Colon (tissue), 2 donors: Measurements from ENCODE around the gene NAT16.
"Not testable (repeated sequence)": the region's sequence is repeated elsewhere in the genome, so short reads cannot be mapped to it uniquely, and the experiment has no call there.

Source experiments
- FAIRE-seq: peaks from 2 replicates; lab custom pipeline; 2012; peaks lifted over from hg19 to GRCh38; lab: Jason Lieb, UNC
- donor health status: control.
- donor health status: control.

The NAT16 gene

GRCh38 chr7:101156866-101157589 is 23.1 kb downstream of the NAT16 start:
- FAIRE-seq = no peak

DNA sequence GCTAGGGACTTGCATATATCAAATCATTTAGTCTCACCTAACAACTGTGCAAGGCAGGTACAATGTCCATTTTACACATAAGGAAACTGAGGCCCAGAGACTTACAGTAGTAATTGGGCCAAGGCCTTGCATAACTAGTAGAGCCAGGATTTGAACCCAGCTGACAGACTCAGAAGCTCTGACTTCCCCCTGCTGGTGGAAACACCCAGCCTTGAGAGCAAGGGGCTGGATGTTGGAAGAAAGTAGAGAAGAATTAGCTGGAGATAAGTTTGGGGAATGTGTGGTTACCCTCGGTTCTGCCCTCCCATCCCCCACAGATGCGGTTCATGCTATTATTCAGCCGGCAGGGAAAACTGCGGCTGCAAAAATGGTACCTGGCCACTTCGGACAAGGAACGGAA is 23.8 kb downstream of the NAT16 start:
- FAIRE-seq = no peak

- FAIRE-seq = no peak
Measured at GRCh38 chr7:101155303-101155702, 24.8 kb downstream of the NAT16 start.

DNA sequence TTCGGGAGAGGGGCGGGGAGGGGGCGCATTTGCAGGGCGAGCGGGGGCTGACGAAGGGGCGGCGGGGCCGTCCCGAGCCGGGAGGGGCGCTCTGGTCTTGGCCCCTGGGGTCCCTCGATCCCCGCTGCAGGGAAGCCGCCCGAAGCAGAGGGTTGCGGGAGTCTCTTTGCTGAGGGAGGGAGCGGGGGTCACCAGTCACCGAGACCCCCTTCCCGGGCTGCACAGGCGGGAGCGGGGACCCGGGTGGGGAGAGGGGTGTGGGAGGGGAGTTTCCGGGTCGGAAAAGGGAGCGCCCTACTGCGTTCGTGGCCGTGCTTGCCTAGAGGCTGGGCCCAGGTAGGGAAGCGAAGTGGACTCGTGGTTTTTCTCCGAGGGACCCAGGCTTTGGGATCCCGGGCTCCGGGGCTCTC is 25.4 kb downstream of the NAT16 start:
- FAIRE-seq = no peak

DNA sequence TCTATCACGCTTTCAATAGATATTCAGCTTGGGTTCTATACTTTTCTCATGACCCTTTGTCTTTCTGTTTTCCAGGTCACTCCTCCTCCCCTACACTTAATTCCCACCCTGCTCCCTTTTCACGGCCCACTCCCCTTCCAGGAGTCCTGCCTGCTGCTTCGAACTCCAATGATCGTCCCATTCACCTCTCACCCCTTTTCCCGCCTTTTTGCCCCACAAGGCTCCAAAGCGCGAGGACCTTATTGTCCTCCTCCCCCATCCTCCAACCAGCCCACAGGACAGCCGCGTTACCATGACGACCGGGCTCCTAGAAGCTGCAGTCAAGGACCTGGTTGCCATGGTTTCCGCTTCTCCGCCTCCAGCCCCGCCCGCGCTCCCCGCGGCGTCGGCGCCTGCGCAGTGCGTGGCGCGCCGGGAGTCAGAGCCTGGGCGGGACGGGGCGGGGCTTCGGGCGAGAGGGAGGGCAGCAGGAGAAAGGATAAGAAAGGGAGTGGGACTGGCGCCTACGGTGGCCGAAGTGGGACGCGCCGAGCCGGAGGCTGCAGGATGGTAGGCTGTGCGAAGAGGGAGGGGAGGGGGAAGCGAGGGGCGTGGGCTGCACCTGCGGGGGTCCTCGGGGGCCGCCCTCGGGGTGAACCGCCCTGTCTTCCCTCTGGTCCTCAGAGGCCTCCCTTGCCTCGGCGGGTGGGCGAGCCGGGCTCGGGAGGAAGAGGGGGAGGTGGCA is 26.0 kb downstream of the NAT16 start, which contains the start of gene AP1S1:
Gene AP1S1 (plus strand): TSS at position 508 of the 724 bp plus-strand sequence. CDS start 39 bp downstream, at position 547.
- no peak for FAIRE-seq

DNA sequence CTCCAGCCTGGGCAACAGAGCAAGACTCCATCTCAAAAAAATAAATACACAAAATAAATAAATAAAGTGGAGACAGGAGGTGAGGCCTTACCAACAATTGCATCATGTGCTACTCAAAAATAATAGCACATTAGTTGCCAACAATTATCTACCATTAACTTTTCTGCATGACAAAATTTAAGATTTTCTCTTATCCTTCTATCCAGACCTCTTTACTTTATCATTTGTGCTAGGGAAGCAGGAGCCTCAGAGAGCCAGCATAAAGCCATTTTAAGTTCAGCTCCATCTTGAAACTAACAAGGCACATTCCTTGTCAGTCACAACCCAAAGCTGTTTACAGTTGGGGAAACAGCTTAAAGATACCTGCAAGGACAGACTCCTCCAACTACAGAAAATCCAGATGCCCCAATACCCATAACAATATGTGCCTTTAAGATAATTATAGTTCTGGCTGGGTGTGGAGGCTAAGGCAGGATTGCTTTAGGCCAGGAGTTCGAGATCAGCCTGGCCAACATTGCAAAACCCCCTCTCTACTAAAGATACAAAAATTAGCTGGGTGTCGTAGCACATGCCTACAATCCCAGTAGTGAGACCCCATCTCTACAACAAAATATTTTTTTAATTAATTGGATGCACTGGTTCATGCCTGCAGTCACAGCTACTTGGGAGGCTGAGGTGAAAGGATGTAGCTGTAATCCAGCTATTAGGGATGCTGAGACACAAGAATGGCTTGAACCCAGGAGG is 28.0 kb downstream of the NAT16 start:
- no peak for FAIRE-seq

- no peak for FAIRE-seq
Measured at GRCh38 chr7:101140746-101141382, 39.2 kb downstream of the NAT16 start.

- FAIRE-seq = no peak
Measured at GRCh38 chr7:101140339-101140699, 39.8 kb downstream of the NAT16 start.

- FAIRE-seq = no peak
Measured at GRCh38 chr7:101138213-101138870, 41.8 kb downstream of the NAT16 start.

GRCh38 chr7:101137651-101138212 is 42.4 kb downstream of the NAT16 start:
- no peak for FAIRE-seq

DNA sequence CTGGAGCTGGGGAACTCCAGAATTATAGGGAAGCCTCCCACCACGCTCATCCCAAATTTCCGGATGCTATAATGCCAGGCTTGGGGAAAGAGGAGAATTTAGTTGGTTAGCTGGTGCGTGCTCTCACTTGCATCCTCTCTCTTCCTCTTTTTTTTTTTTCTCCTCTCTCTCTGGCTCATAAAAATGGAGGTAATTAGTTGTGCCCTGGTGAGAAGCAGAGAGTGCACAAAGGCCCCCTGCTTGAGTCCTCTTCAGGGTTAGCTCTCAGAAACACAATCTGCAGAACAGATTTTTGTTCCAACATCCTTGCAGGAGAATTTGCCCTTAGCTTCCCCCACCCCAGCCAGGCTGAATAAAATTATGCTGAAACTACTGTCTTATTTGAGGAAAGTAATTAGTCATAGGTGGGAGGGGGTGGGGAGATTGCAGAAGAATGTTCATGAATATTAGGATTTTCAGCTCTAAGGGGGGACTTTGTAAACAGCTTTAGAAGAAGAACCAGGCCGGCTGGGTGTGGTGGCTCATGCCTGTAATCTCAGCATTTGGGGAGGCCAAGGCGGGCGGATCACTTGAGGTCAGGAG is 45.6 kb downstream of the NAT16 start:
- no peak for FAIRE-seq

- no peak for FAIRE-seq
Measured at GRCh38 chr7:101133621-101134398, 46.3 kb downstream of the NAT16 start.

DNA sequence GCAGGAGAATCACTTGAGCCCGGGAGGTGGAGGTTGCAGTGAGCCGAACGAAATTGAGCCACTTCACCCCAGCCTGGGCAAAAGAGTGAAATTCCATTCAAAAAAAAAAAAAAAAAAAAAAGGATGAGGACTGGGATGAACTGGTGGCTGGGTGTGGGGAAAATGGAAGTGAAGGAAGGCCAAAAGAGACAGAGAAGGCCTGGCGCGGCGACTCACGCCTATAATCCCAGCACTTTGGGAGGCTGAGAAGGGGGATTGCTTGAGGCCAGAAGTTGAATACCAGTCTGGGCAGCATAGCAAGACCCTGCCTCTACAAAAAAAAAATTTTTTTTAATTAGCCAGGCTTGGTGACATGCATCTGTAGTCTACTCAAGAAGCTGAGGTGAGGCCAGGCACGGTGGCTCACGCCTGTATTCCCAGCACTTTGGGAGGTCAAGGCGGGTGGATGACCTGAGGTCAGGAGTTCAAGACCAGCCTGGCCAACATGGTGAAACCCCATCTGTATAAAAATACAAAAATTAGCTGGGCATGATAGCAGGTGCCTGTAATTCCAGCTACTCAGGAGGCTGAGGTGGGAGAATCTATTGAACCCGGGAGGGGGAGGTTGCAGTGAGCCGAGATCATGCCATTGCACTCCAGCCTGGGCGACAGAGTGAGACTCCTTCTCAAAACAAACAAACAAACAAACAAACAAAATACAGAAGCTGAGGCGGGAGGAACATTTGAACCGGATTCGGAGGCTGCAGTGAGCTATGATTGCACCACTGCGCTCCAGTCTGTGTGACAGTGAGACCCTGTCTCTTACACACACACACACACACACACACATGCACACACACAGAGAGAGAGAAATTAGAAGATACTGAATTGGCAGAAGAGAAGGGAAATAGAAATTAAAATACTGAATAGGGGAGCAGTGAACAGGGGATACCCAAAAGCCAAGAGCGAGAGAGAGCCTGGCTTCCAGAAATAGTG is 47.2 kb downstream of the NAT16 start:
- not testable (repeated sequence) for FAIRE-seq

- FAIRE-seq = no peak
Measured at GRCh38 chr7:101129603-101130117, 50.4 kb downstream of the NAT16 start.

DNA sequence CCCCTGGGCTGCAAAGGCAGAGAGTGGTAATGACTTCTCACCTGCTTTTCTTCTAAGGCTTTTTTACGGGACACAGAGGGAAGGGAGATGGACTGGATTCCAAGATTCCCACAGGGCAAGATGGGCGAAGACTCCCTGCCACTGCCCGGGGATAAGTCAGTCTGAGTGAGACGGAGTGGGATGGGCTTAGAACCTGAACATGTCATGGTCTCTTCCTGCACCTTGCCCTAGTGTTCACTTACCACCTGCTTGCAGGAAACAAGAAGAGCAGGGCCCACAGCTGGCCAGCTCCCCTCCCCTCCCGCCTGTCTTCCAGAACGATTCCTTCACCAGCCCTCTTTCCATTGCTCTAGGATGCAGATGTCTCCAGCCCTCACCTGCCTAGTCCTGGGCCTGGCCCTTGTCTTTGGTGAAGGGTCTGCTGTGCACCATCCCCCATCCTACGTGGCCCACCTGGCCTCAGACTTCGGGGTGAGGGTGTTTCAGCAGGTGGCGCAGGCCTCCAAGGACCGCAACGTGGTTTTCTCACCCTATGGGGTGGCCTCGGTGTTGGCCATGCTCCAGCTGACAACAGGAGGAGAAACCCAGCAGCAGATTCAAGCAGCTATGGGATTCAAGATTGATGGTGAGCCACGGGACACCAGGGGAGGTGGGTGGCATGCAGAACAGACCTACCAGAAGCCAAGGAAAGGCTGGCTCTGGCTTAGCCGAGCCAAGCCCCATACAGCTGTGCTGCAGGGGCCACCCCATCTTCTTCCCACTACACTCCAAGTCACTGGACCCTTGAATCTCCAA is 51.9 kb downstream of the NAT16 start:
- no peak for FAIRE-seq

- no peak for FAIRE-seq
Measured at GRCh38 chr7:101127460-101128039, 52.5 kb downstream of the NAT16 start.

- no peak for FAIRE-seq
Measured at GRCh38 chr7:101126651-101127459, 53.2 kb downstream of the NAT16 start, which contains the start of gene SERPINE1. SERPINE1 (plus strand) TSS chr7:101127104; CDS start chr7:101128394, 1,290 bp downstream.
